GM23338 (cell line): ENCODE data around the gene CTBP2. TPM values are rescaled to one million over a fixed set of nuclear protein-coding genes. Genes with fewer than 3 reads are reported as not detected.

ENCODE experiments used
- ATAC-seq: fragments of 200-7000 bp; cut with Tn5 transposase; 3 replicates; pipeline ENCODE4 v1.9.1; 2020
- DNase-seq: peaks from one replicate; pipeline ENCODE4 v3.0.0-alpha.2; 2015; ENCODE audit warnings: low spot score
- H2AFZ ChIP-seq: fragments of 200-600 bp; sonication (generic); 2 replicates; pipeline ENCODE4 v1.8.0; 2016; ENCODE audit warnings: antibody characterized with exemption, mild to moderate bottlenecking, moderate library complexity
- H3F3A ChIP-seq: fragments of 200-600 bp; sonication (generic); replicated peaks from 2 replicates; pipeline ENCODE4 v1.8.0; 2017; ENCODE audit warnings: antibody characterized with exemption, mixed run types, low read depth
- H3K27ac ChIP-seq: fragments of 200-600 bp; sonication (generic); 2 replicates; pipeline ENCODE4 v1.6.1; 2016; ENCODE audit warnings: low read depth
- H3K27me3 ChIP-seq: fragments of 200-600 bp; sonication (generic); 2 replicates; pipeline ENCODE4 v1.8.0; 2016; ENCODE audit warnings: mild to moderate bottlenecking, mixed run types, moderate library complexity; ENCODE audit not compliant: insufficient read depth
- H3K36me3 ChIP-seq: fragments of 200-600 bp; sonication (generic); 2 replicates; pipeline ENCODE4 v1.8.0; 2016; ENCODE audit warnings: mild to moderate bottlenecking; ENCODE audit not compliant: insufficient read depth
- H3K4me1 ChIP-seq: fragments of 200-600 bp; sonication (generic); 2 replicates; pipeline ENCODE4 v1.8.0; 2016; ENCODE audit warnings: mild to moderate bottlenecking, moderate library complexity; ENCODE audit not compliant: insufficient read depth
- H3K4me2 ChIP-seq: fragments of 200-600 bp; sonication (generic); 2 replicates; pipeline ENCODE4 v1.7.1; 2017; ENCODE audit warnings: mixed run types
- H3K4me3 ChIP-seq: fragments of 200-600 bp; sonication (generic); 2 replicates; pipeline ENCODE4 v1.6.1; 2016; ENCODE audit warnings: mixed run types
- H3K79me2 ChIP-seq: fragments of 200-600 bp; sonication (generic); replicated peaks from 2 replicates; pipeline ENCODE4 v1.8.0; 2017; ENCODE audit warnings: mild to moderate bottlenecking; ENCODE audit not compliant: insufficient read depth
- H3K9me2 ChIP-seq: fragments of 200-600 bp; sonication (generic); 2 replicates; pipeline ENCODE4 v1.8.0; 2017; ENCODE audit not compliant: insufficient read depth
- H4K20me1 ChIP-seq: fragments of 200-600 bp; sonication (generic); replicated peaks from 2 replicates; pipeline ENCODE4 v1.8.0; 2017; ENCODE audit warnings: mild to moderate bottlenecking; ENCODE audit not compliant: insufficient read depth
- H3K27ac Mint-ChIP-seq: 2 replicates; pipeline ENCODE4 v1.8.0; 2020; ENCODE audit warnings: inconsistent platforms, mild to moderate bottlenecking, moderate library complexity, mixed read lengths
- H3K27me3 Mint-ChIP-seq: 3 replicates; pipeline ENCODE4 v1.8.0; 2022; ENCODE audit warnings: low read depth, mild to moderate bottlenecking, moderate library complexity, mixed read lengths, inconsistent platforms; ENCODE audit not compliant: insufficient read depth, poor library complexity
- H3K36me3 Mint-ChIP-seq: 3 replicates; pipeline ENCODE4 v1.8.0; 2021; ENCODE audit warnings: low read depth, mild to moderate bottlenecking, inconsistent platforms, moderate library complexity, mixed read lengths
- H3K4me1 Mint-ChIP-seq: 3 replicates; pipeline ENCODE4 v1.8.0; 2020; ENCODE audit warnings: mild to moderate bottlenecking, inconsistent platforms, mixed read lengths
- H3K4me3 Mint-ChIP-seq: 3 replicates; pipeline ENCODE4 v1.8.0; 2021; ENCODE audit warnings: moderate library complexity, mild to moderate bottlenecking, inconsistent platforms, mixed read lengths
- H3K9me3 Mint-ChIP-seq: 3 replicates; pipeline ENCODE4 v1.8.0; 2020; ENCODE audit warnings: moderate library complexity, mild to moderate bottlenecking, inconsistent platforms, mixed read lengths
- CREB1 ChIP-seq: fragments of 250-450 bp; sonication (Bioruptor Pico); IDR thresholded peaks from 2 replicates; pipeline ENCODE4 v1.5.0; 2020; ENCODE audit warnings: low read depth, mild to moderate bottlenecking, moderate library complexity
- CTCF ChIP-seq, 2 experiments: fragments of 200-600 bp in 1 of 2; sonication (generic) in 1 of 2; conservative IDR thresholded peaks; 2 replicates each; pipeline versions ENCODE4 v1.5.1 to v1.6.1; 2016 to 2017; ENCODE audit warnings: antibody characterized with exemption in 2 of 2, low read depth in 2 of 2, mild to moderate bottlenecking in 2 of 2, moderate library complexity in 1 of 2
- ETS1 ChIP-seq: IDR thresholded peaks from 2 replicates; pipeline ENCODE4 v1.6.1; 2016; ENCODE audit warnings: antibody characterized with exemption
- EZH2 ChIP-seq: fragments of 200-600 bp; sonication (generic); IDR thresholded peaks from one replicate; pipeline ENCODE4 v1.8.0; 2017; ENCODE audit warnings: antibody characterized with exemption, mild to moderate bottlenecking, low read depth; ENCODE audit not compliant: unreplicated experiment
- EZH2phosphoT487 ChIP-seq: fragments of 200-600 bp; sonication (generic); IDR thresholded peaks from one replicate; pipeline ENCODE4 v1.8.1; 2018; ENCODE audit warnings: antibody characterized with exemption; ENCODE audit not compliant: unreplicated experiment
- JUNB ChIP-seq: IDR thresholded peaks from one replicate; pipeline ENCODE4 v1.6.1; 2016; ENCODE audit warnings: antibody characterized with exemption; ENCODE audit not compliant: unreplicated experiment
- NANOG ChIP-seq: IDR thresholded peaks from 2 replicates; pipeline ENCODE4 v1.6.1; 2016; ENCODE audit warnings: antibody characterized with exemption, borderline replicate concordance
- POLR2AphosphoS5 ChIP-seq: IDR thresholded peaks from 2 replicates; pipeline ENCODE4 v1.6.1; 2016; ENCODE audit warnings: antibody characterized with exemption, low read depth
- REST ChIP-seq: IDR thresholded peaks from one replicate; pipeline ENCODE4 v1.6.1; 2018; ENCODE audit warnings: antibody characterized with exemption; ENCODE audit not compliant: unreplicated experiment
- STAT1 ChIP-seq: IDR thresholded peaks from one replicate; pipeline ENCODE4 v1.6.1; 2016; ENCODE audit warnings: antibody characterized with exemption; ENCODE audit not compliant: unreplicated experiment
- ZNF114 ChIP-seq: fragments of 250-450 bp; sonication (Bioruptor Pico); IDR thresholded peaks from 2 replicates; pipeline ENCODE4 v1.5.0; 2020; ENCODE audit warnings: mild to moderate bottlenecking, moderate library complexity
- ZNF331 ChIP-seq: fragments of 250-450 bp; sonication (Bioruptor Pico); IDR thresholded peaks from 2 replicates; pipeline ENCODE4 v1.5.0; 2020; ENCODE audit warnings: low read depth, mild to moderate bottlenecking, moderate library complexity
- ZNF462 ChIP-seq: fragments of 250-450 bp; sonication (Bioruptor Pico); IDR thresholded peaks from 2 replicates; pipeline ENCODE4 v1.5.0; 2020; ENCODE audit warnings: mild to moderate bottlenecking, moderate library complexity
- polyA plus RNA-seq: library from polyadenylated mRNA; unstranded; fragments of >200 nt; fragmentation: Nextera tagmentation; extraction: Ambion mirVana; gene quantifications from 2 replicates; pipeline ENCODE4 v1.2.1, GENCODE V29; 2016
- total RNA-seq: library from RNA; depleted of rRNA; stranded (reverse); fragments of >200 nt; shearing (Covaris generic); gene quantifications from 2 replicates; pipeline ENCODE4 v1.2.3, GENCODE V29; 2014

CTBP2 gene
- total and polyA plus RNA-seq, 2 experiments from 2014 or later: 133 to 265 TPM

- Mint-ChIP-seq H3K27ac (no peak overlapping the region), H3K36me3 (no peaks in the 10 kb centered on the region), H3K4me1 (no peaks in the 10 kb centered on the region), H3K4me3 (no peak overlapping the region), H3K27me3 (peaks cover 7% of the 10 kb centered on the region), H3K9me3 (no peaks in the 10 kb centered on the region)
- no peaks in the 10 kb centered on the region for H3K9me2 ChIP-seq
- H3K36me3 ChIP-seq: no peaks in the 10 kb centered on the region
- H3K4me3 ChIP-seq: no peak overlapping the region
- H2AFZ ChIP-seq: no peak overlapping the region
- H3K4me2 ChIP-seq: no peak overlapping the region
- no peak overlapping the region for H3K27ac ChIP-seq
- H3K4me1 ChIP-seq: no peaks in the 10 kb centered on the region
- H3F3A ChIP-seq: no peaks in the 10 kb centered on the region
- no peaks in the 10 kb centered on the region for H3K79me2 ChIP-seq
- TF ChIP-seq ETS1 (no peak), CREB1 (CRISPR knock-in tag) (no peak), EZH2 (no peak), CTCF (conservative IDR thresholded peaks at IDR 0.05; ENCODE audit: low read depth in 2 of 2) (no peak), EZH2phosphoT487 (no peak), NANOG (no peak), ZNF462 (CRISPR knock-in tag) (no peak), REST (no peak), ZNF331 (CRISPR knock-in tag) (no peak), ZNF114 (CRISPR knock-in tag) (no peak), JUNB (no peak), POLR2AphosphoS5 (no peak), STAT1 (no peak)
- no peaks in the 10 kb centered on the region for H4K20me1 ChIP-seq
- ATAC-seq (no peak), DNase-seq (no peak)
- no peaks in the 10 kb centered on the region for H3K27me3 ChIP-seq
Measured at GRCh38 chr10:125203186-125203800, 42.9 kb upstream of the CTBP2 start.
